Measurements from ENCODE around the gene GCK. TPM values are rescaled to one million over a fixed set of nuclear protein-coding genes. Genes with fewer than 3 reads are reported as not detected.

The GCK gene
- total and polyA plus RNA-seq, 7 donors, result 0.27 to 1.8 (median 0.60) TPM; not detected in 2

GRCh38 chr7:44120395-44120794 lies 68.8 kb downstream of the GCK start:
- no peak for TF ChIP-seq CTCF (IDR thresholded peaks at IDR 0.05)
- TF ChIP-seq POLR2AphosphoS5 (IDR thresholded peaks at IDR 0.05), result no peak
- TF ChIP-seq EP300 (IDR thresholded peaks at IDR 0.05), result no peak
- no peak for TF ChIP-seq POLR2A (IDR thresholded peaks at IDR 0.05)
- no peak for DNase-seq
- no peaks in the 10 kb centered on the region for H3K27me3 ChIP-seq
- H3K4me3 ChIP-seq, result no peak overlapping the region
- WGBS, 2 donors, result 90 to 91% methylated on average over 6 of the region's 6 CpGs
- intact Hi-C loops (cut with DNase I), result loop anchor here (5.0 kb wide), 2 partner anchors 82 to 193 kb away; partner anchors contain the start of genes UBE2D4 and YKT6
- peaks cover 0 to 53% (median 5%) of the 10 kb centered on the region in 4 donors for H3K36me3 ChIP-seq
- no peak overlapping the region for H3K27ac ChIP-seq
- no peaks in the 10 kb centered on the region for H3K9me3 ChIP-seq
- H3K4me1 ChIP-seq, result peaks cover 0 to 19% (median 12%) of the 10 kb centered on the region in 4 donors

DNA sequence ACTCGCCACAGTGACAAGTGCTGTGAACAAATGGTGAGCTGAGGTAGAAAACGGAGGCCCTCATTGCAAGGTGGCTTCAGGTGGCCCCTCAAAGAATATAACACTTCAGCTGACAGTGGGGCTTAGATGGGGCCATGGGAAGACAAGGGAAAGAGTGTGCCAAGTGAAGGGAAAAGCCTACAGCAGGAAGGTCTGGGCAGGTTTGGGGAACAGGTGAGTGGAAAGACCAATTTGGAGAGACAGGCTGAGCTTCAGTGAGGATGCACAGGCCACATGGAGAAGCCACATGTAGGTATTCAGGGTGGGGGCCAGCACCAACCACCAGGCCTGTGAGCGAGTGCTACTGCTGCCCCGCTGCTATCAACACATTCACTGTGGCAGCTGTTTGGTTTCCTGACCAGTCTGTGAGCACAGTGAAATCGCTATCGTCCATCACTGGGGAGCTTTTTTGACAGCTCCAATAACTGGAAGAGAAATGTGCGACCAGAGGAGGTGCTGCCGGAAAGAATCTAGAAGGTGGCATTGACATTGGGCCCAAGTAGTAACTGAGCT lies 69.3 kb downstream of the GCK start:
- Histone ChIP-seq H3K27ac (no peak overlapping the region), H3K27me3 (no peaks in the 10 kb centered on the region), H3K36me3 (peaks cover 0 to 58% (median 5%) of the 10 kb centered on the region in 4 donors), H3K4me1 (peaks cover 0 to 19% (median 12%) of the 10 kb centered on the region in 4 donors), H3K9me3 (no peaks in the 10 kb centered on the region), H3K4me3 (no peak overlapping the region)
- DNase-seq, result no peak
- 96 to 97% methylated on average over 8 of the region's 8 CpGs for WGBS, 2 donors
- TF ChIP-seq CTCF (IDR thresholded peaks at IDR 0.05) (no peak), EP300 (IDR thresholded peaks at IDR 0.05) (no peak), POLR2AphosphoS5 (IDR thresholded peaks at IDR 0.05) (no peak), POLR2A (IDR thresholded peaks at IDR 0.05) (no peak)
- intact Hi-C loops (cut with DNase I), result loop anchor here (5.0 kb wide), 2 partner anchors 82 to 193 kb away; partner anchors contain the start of genes UBE2D4 and YKT6

- Histone ChIP-seq H3K9me3 (no peaks in the 10 kb centered on the region), H3K4me3 (no peak overlapping the region), H3K27me3 (no peaks in the 10 kb centered on the region), H3K4me1 (peaks cover 0 to 18% (median 11%) of the 10 kb centered on the region in 4 donors), H3K27ac (no peak overlapping the region), H3K36me3 (peaks cover 0 to 76% (median 6%) of the 10 kb centered on the region in 4 donors)
- 93 to 96% methylated on average over 13 of the region's 13 CpGs for WGBS, 2 donors
- TF ChIP-seq EP300 (IDR thresholded peaks at IDR 0.05), result no peak
- TF ChIP-seq CTCF (IDR thresholded peaks at IDR 0.05), result no peak
- TF ChIP-seq POLR2A (IDR thresholded peaks at IDR 0.05), result no peak
- TF ChIP-seq POLR2AphosphoS5 (IDR thresholded peaks at IDR 0.05), result no peak
- DNase-seq, result no peak
- intact Hi-C loops (cut with DNase I), result no loop called here
Observed at GRCh38 chr7:44117801-44118429, 71.3 kb downstream of the GCK start.

GRCh38 chr7:44116789-44117666 lies 72.2 kb downstream of the GCK start:
- no peak for DNase-seq
- no peaks in the 10 kb centered on the region for H3K27me3 ChIP-seq
- no peak overlapping the region for H3K27ac ChIP-seq
- intact Hi-C loops (cut with DNase I), result no loop called here
- H3K9me3 ChIP-seq, result no peaks in the 10 kb centered on the region
- TF ChIP-seq POLR2AphosphoS5 (IDR thresholded peaks at IDR 0.05), result no peak
- no peak for TF ChIP-seq CTCF (IDR thresholded peaks at IDR 0.05)
- TF ChIP-seq POLR2A (IDR thresholded peaks at IDR 0.05), result no peak
- no peak overlapping the region for H3K4me3 ChIP-seq
- H3K36me3 ChIP-seq, result peaks cover 0 to 82% (median 6%) of the 10 kb centered on the region in 4 donors
- 89 to 91% methylated on average over 25 of the region's 25 CpGs for WGBS, 2 donors
- peaks cover 0 to 9% (median 3%) of the 10 kb centered on the region in 4 donors for H3K4me1 ChIP-seq

Data from sigmoid colon (tissue), 7 donors.